GM21529 (cell line): ENCODE measurements around the gene TRIP12.
"Not testable (repeated sequence)": the region's sequence is repeated elsewhere in the genome, so short reads cannot be mapped to it uniquely, and the experiment has no call there.

Source experiments
- ATAC-seq: cut with Tn5 transposase; IDR thresholded peaks from one replicate; pipeline ENCODE4 v1.9.1; 2021; ENCODE audit not compliant: unreplicated experiment

The TRIP12 gene

GRCh38 chr2:229779650-229780049 lies 142.2 kb downstream of the TRIP12 start:
- no peak for ATAC-seq

- ATAC-seq, result no peak
Measured at GRCh38 chr2:229777716-229778115, 144.1 kb downstream of the TRIP12 start.

DNA sequence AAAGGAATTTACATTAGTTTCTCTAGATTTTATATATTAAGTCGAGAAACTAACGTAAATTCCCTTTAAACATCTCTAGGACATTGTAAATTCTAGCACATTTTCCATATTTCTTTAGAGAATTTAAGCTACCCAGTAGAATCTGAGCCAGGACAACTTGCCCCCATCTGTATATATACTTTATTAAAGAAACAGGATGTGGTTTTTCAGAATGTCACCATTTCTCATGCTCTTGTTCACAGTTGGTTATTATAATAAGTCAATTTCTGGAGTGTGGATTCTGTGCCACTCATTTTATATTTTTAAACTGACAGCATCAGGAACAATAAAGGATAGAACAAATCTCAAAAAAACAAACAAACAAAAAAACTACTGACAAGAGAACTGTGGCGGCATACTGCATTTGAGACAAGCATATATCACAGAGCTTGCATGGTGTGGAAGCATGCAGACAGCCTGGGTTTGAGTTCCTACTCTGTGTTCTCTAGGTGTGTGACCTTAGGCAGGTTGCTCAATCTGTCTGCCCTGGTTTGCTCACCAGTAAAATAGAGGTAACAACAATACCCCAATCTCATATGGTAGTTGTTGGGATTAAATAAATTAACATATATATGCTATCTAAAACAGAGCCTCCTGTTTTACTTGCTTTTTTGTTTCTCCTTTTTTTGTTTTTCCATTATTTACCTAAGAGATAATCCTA lies 146.0 kb downstream of the TRIP12 start:
- ATAC-seq, result no peak

GRCh38 chr2:229774237-229774636 lies 147.6 kb downstream of the TRIP12 start:
- ATAC-seq, result no peak

- ATAC-seq, result no peak
Measured at GRCh38 chr2:229768235-229768634, 153.6 kb downstream of the TRIP12 start.

DNA sequence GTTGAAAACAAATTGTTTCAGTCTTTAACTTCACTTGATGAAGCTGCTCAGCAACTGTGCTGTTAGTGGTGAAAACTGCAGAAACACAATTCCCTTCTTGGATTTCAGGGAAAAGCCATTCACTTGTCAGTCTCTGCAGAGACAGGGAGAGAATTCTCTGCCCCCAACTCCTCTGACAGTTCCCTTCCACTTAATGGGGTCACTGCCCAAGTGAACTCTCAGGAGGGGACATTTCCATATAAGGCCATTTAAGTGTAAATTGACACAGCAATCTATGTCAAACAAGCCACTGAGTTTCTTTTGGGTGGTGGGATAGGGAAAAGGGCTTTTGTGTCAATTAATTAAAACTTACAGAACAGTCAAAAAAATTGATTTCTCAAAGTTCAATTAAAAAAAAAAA lies 156.1 kb downstream of the TRIP12 start:
- ATAC-seq, result no peak

GRCh38 chr2:229761663-229762062 lies 160.1 kb downstream of the TRIP12 start:
- ATAC-seq, result no peak

GRCh38 chr2:229757462-229757861 lies 164.3 kb downstream of the TRIP12 start:
- not testable (repeated sequence) for ATAC-seq

DNA sequence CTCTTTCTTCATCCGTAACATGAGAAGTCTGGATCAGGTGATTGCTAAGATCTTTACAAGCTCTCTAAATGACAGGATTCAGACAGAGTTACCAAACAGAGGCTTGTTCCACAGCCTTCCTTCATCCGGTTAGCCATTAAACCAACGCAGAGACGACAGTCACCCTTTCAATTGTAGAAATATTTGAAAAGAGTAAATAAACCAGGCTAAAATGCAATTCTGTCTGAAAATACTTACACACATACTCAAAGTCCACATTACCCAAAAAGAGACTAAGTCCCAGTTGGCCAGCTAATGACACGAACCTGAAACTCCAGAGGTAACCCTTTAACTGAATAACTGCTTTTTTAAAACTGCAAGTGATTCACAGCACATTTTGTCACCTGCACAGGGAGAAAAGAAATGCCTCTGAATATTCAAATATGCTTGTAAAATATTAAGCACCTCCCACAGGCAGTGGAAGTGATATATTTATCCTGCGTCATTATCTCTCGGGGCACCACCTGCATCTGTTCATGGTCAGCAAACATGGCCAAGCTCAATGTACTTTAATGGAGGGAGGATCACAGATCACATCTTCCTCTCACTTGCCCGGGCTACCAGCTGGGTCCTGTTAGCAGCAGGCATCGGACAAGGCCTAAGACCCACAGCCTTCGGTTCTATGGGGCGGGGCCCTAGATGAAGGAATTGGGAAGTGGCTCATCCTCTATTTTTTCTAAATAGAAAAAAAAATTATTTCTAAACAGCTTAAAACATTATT lies 168.7 kb downstream of the TRIP12 start:
- no peak for ATAC-seq

DNA sequence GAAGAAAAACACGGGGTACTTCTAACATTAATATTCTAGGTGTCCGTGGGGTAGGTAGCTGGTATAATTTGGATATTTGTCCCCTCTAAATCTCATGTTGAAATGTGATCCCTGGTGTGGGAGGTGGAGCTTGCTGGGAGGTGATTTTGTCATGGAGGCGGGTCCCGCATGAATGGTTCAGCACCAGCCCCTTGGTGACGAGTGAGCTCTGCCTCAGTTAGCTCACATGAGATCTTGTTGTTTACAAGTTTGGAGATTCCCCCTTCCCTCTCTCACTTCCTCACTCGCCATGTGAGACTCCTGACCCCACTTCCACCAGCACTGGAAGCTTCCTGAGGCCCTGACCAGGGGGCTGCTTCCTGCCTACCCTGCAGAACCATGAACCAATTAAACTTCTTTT lies 172.0 kb downstream of the TRIP12 start:
- no peak for ATAC-seq

DNA sequence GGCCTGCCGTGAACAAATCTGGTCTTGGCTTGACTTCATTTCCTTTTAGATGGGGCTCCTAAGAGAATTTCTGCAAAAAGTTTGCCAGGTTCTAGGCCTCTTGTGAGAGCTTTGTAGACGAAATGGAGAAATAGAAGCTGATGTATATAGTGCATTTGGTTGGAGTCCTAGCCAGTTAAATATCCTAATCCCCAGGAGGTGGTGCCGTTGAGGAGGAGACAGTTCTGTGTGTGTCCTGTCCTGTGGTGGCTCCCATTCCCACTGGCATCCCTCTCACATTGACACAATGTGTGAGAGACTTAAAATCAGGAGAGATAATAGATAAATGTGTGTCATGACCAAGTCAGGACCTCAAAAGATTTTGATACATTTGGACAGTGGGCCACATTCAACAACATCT lies 172.9 kb downstream of the TRIP12 start:
- ATAC-seq, result no peak

GRCh38 chr2:229742691-229743090 lies 179.1 kb downstream of the TRIP12 start:
- not testable (repeated sequence) for ATAC-seq

DNA sequence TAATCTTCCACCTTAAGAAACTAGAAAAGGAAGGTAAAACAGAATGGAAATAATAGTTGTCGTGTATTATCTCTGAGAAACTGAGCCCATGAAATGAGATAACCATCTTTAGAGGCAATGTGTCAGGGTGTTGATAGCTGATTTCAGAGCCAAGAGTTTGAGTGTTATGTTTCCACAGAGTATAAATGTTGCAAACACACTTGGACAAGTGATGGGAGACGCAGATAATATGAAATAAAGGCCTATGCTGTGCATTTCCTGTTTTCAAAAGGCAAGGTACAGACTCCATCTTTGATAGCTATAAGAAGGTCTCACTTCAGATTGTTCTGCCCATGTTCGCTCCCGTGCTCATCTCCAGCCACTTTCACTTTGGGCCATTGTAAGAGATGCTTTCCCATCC lies 181.5 kb downstream of the TRIP12 start:
- no peak for ATAC-seq

- ATAC-seq, result no peak
Measured at GRCh38 chr2:229738024-229738625, 183.7 kb downstream of the TRIP12 start.

DNA sequence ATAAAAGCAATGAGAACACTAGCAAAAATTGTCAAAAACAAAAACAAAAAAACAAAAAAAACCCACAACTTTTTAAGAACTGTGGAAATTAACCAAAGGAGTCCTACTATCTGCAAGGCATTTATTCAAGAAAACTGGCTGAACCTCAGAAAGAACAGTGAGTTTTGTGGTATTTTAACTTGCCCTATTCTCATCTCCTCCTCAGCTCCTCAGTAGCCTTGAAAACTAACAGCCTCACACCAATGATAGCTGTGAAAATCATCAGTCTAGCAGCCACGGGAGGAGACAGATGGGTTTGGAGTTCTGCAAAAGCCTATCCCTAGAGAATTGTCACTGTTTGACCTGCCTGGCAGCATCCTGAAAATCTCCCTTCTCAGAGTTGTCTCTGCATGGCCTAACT lies 187.4 kb downstream of the TRIP12 start:
- no peak for ATAC-seq

GRCh38 chr2:229733611-229734245 lies 188.1 kb downstream of the TRIP12 start:
- no peak for ATAC-seq

DNA sequence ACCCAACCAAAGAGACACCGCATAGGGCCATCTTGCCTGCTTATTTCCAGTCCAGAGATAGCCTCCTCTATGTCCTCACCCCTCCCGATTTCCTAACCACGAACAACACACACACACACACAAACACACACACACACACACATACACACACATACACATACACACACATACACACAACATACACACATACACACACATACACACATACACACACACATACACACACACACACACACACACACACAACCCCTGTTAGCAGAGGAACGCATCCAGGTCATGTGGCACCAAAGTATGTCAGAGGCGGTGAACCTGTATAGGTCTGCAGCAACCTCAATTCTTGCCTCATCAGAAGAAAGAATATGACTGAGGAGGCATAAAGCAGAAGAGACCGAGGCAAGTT lies 188.9 kb downstream of the TRIP12 start:
- ATAC-seq, result no peak

DNA sequence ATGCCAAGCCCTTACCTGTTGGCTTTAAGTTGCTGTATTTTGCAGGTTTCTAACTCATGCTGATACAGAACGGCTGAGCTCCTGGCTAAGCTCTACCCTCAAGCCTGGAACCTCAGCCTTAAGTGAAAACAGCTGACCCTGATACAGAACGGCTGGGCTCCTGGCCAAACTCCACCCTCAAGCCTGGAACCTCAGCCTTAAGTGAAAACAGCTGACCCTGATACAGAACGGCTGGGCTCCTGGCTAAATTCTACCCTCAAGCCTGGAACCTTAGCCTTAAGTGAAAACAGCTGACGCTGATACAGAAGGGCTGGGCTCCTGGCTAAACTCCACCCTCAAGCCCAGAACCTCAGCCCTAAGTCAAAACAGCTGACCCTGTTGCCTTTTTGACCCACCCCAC lies 189.9 kb downstream of the TRIP12 start:
- no peak for ATAC-seq

- ATAC-seq, result no peak
Measured at GRCh38 chr2:229731363-229731762, 190.4 kb downstream of the TRIP12 start.

- ATAC-seq, result no peak
Measured at GRCh38 chr2:229728370-229728769, 193.4 kb downstream of the TRIP12 start.

- no peak for ATAC-seq
Measured at GRCh38 chr2:229726643-229727042, 195.2 kb downstream of the TRIP12 start.
